Measurements from ENCODE around the gene DSG1.
"Not testable (repeated sequence)": the region's sequence is repeated elsewhere in the genome, so short reads cannot be mapped to it uniquely, and the experiment has no call there.

The DSG1 gene

GRCh38 chr18:31317860-31318259 lies at the start of gene DSG1:
DSG1 (plus strand) TSS chr18:31318160; CDS start chr18:31318301, 141 bp downstream.
- no peak for DNase-seq (ENCODE audit: low spot score)

GRCh38 chr18:31268985-31269406 lies 49.0 kb upstream of the DSG1 start:
- DNase-seq (ENCODE audit: low spot score), result no peak

GRCh38 chr18:31269566-31269965 lies 48.4 kb upstream of the DSG1 start:
- DNase-seq (ENCODE audit: low spot score), result no peak

- no peak for DNase-seq (ENCODE audit: low spot score)
Observed at GRCh38 chr18:31270578-31270977, 47.4 kb upstream of the DSG1 start.

- DNase-seq (ENCODE audit: low spot score), result no peak
Observed at GRCh38 chr18:31273812-31274527, 44.0 kb upstream of the DSG1 start.

- no peak for DNase-seq (ENCODE audit: low spot score)
Observed at GRCh38 chr18:31274931-31275330, 43.0 kb upstream of the DSG1 start.

- DNase-seq (ENCODE audit: low spot score), result no peak
Observed at GRCh38 chr18:31275722-31276463, 42.1 kb upstream of the DSG1 start.

- no peak for DNase-seq (ENCODE audit: low spot score)
Observed at GRCh38 chr18:31278609-31279071, 39.3 kb upstream of the DSG1 start.

GRCh38 chr18:31280502-31280901 lies 37.5 kb upstream of the DSG1 start:
- no peak for DNase-seq (ENCODE audit: low spot score)

GRCh38 chr18:31281437-31281836 lies 36.5 kb upstream of the DSG1 start:
- no peak for DNase-seq (ENCODE audit: low spot score)

- not testable (repeated sequence) for DNase-seq (ENCODE audit: low spot score)
Observed at GRCh38 chr18:31289446-31289845, 28.5 kb upstream of the DSG1 start.

- no peak for DNase-seq (ENCODE audit: low spot score)
Observed at GRCh38 chr18:31291688-31292087, 26.3 kb upstream of the DSG1 start.

- DNase-seq (ENCODE audit: low spot score), result no peak
Observed at GRCh38 chr18:31294199-31294747, 23.7 kb upstream of the DSG1 start.

GRCh38 chr18:31297248-31297647 lies 20.7 kb upstream of the DSG1 start:
- no peak for DNase-seq (ENCODE audit: low spot score)

GRCh38 chr18:31301201-31301655 lies 16.7 kb upstream of the DSG1 start:
- DNase-seq (ENCODE audit: low spot score), result no peak

- no peak for DNase-seq (ENCODE audit: low spot score)
Observed at GRCh38 chr18:31302991-31303390, 15.0 kb upstream of the DSG1 start.

GRCh38 chr18:31303771-31304170 lies 14.2 kb upstream of the DSG1 start:
- no peak for DNase-seq (ENCODE audit: low spot score)

- DNase-seq (ENCODE audit: low spot score), result no peak
Observed at GRCh38 chr18:31309115-31309514, 8.8 kb upstream of the DSG1 start.

GRCh38 chr18:31316974-31317373 lies 986 bp upstream of the DSG1 start:
- DNase-seq (ENCODE audit: low spot score), result no peak

GRCh38 chr18:31321719-31322118 lies 3.8 kb downstream of the DSG1 start:
- no peak for DNase-seq (ENCODE audit: low spot score)

- DNase-seq (ENCODE audit: low spot score), result no peak
Observed at GRCh38 chr18:31325051-31325450, 7.1 kb downstream of the DSG1 start.

GRCh38 chr18:31329787-31330438 lies 12.0 kb downstream of the DSG1 start:
- no peak for DNase-seq (ENCODE audit: low spot score)

GRCh38 chr18:31343454-31343853 lies 25.5 kb downstream of the DSG1 start:
- no peak for DNase-seq (ENCODE audit: low spot score)
